HEK293 (cell line): ENCODE measurements around the gene ATF7IP2.

Source experiments
- CTCF ChIA-PET: fragments of 350-600 bp; formaldehyde crosslinking; extraction: SDS; loops from one replicate; lab custom pipeline; 2021; ENCODE audit warnings: antibody characterized with exemption; lab: Yijun Ruan, JAX
- POLR2A ChIA-PET: fragments of 300-600 bp; formaldehyde crosslinking; extraction: SDS; loops from one replicate; lab custom pipeline; 2020; ENCODE audit warnings: antibody characterized with exemption, inconsistent platforms; lab: Yijun Ruan, JAX
- H3K27ac ChIP-seq: fragments of 200-500 bp; sonication (Bioruptor generic); 2 replicates; pipeline ENCODE4 v1.5.1; 2014; ENCODE audit warnings: low read depth, low read length, control low read depth, inconsistent platforms; ENCODE audit errors: extremely low read depth
- H3K36me3 ChIP-seq, 2 experiments: fragments of 200-500 bp in 1 of 2; sonication (Bioruptor generic) in 1 of 2; 1 replicate in 1 of 2; 2 replicates in 1 of 2; pipeline ENCODE4 v1.5.1; 2014 to 2017; ENCODE audit warnings: inconsistent platforms in 2 of 2, low read length in 2 of 2; ENCODE audit not compliant: control insufficient read depth in 2 of 2, insufficient read depth in 1 of 2
- H3K4me1 ChIP-seq: fragments of 200-500 bp; sonication (Bioruptor generic); 2 replicates; pipeline ENCODE4 v1.5.1; 2014; ENCODE audit warnings: mild to moderate bottlenecking, low read length, inconsistent platforms; ENCODE audit not compliant: control insufficient read depth, insufficient read depth
- H3K4me3 ChIP-seq: 2 replicates; pipeline ENCODE4 v1.5.1; 2011; ENCODE audit warnings: low read depth, mild to moderate bottlenecking, control low read depth, low read length, moderate library complexity
- H3K9me3 ChIP-seq: fragments of 200-500 bp; sonication (Bioruptor generic); 2 replicates; pipeline ENCODE4 v1.5.1; 2014; ENCODE audit warnings: low read depth, low read length, inconsistent platforms; ENCODE audit not compliant: control insufficient read depth, insufficient read depth
- BCL11B ChIP-seq: fragments of 450-650 bp; formaldehyde crosslinking; IDR thresholded peaks from 2 replicates; pipeline ENCODE4 v1.5.1; 2016; ENCODE audit warnings: low read depth, missing biosample characterization, missing genetic modification characterization
- GLIS1 ChIP-seq: fragments of 450-650 bp; formaldehyde crosslinking; IDR thresholded peaks from 2 replicates; pipeline ENCODE4 v1.5.1; 2016; ENCODE audit warnings: missing biosample characterization, missing genetic modification characterization
- IKZF3 ChIP-seq: fragments of 450-650 bp; IDR thresholded peaks from 2 replicates; pipeline ENCODE4 v1.5.0; 2018; ENCODE audit warnings: missing biosample characterization, mild to moderate bottlenecking, missing genetic modification characterization, moderate library complexity
- KLF9 ChIP-seq: fragments of 450-650 bp; formaldehyde crosslinking; IDR thresholded peaks from 2 replicates; pipeline ENCODE4 v1.5.1; 2016; ENCODE audit warnings: missing biosample characterization, missing genetic modification characterization, low read depth
- SALL2 ChIP-seq: fragments of 450-650 bp; formaldehyde crosslinking; IDR thresholded peaks from 2 replicates; pipeline ENCODE4 v1.5.0; 2017; ENCODE audit warnings: missing biosample characterization, mild to moderate bottlenecking, missing genetic modification characterization, borderline replicate concordance
- TRIM28 ChIP-seq: IDR thresholded peaks from 2 replicates; pipeline ENCODE4 v1.6.1; 2011; ENCODE audit warnings: low read length, control low read depth, borderline replicate concordance
- ZBTB1 ChIP-seq: fragments of 450-650 bp; formaldehyde crosslinking; IDR thresholded peaks from 2 replicates; pipeline ENCODE4 v1.5.1; 2016; ENCODE audit warnings: missing biosample characterization, missing genetic modification characterization
- ZBTB7A ChIP-seq: fragments of 450-650 bp; formaldehyde crosslinking; IDR thresholded peaks from 2 replicates; pipeline ENCODE4 v1.5.1; 2016; ENCODE audit warnings: low read depth, missing biosample characterization, missing genetic modification characterization
- ZFP3 ChIP-seq: fragments of 450-650 bp; formaldehyde crosslinking; IDR thresholded peaks from 2 replicates; pipeline ENCODE4 v1.5.1; 2016; ENCODE audit warnings: low read depth, missing biosample characterization, missing genetic modification characterization
- ZNF10 ChIP-seq: fragments of 450-650 bp; formaldehyde crosslinking; IDR thresholded peaks from 2 replicates; pipeline ENCODE4 v1.5.1; 2017; ENCODE audit warnings: missing biosample characterization, missing genetic modification characterization
- ZNF169 ChIP-seq: fragments of 450-650 bp; formaldehyde crosslinking; IDR thresholded peaks from 2 replicates; pipeline ENCODE4 v1.5.1; 2016; ENCODE audit warnings: missing biosample characterization, missing genetic modification characterization
- ZNF239 ChIP-seq: fragments of 450-650 bp; formaldehyde crosslinking; IDR thresholded peaks from 2 replicates; pipeline ENCODE4 v1.5.1; 2016; ENCODE audit warnings: missing biosample characterization, missing genetic modification characterization
- ZNF24 ChIP-seq: fragments of 450-650 bp; formaldehyde crosslinking; IDR thresholded peaks from 2 replicates; pipeline ENCODE4 v1.5.1; 2016; ENCODE audit warnings: missing biosample characterization, missing genetic modification characterization
- ZNF266 ChIP-seq: fragments of 450-650 bp; formaldehyde crosslinking; IDR thresholded peaks from 2 replicates; pipeline ENCODE4 v1.5.1; 2016; ENCODE audit warnings: missing biosample characterization, missing genetic modification characterization, low read depth
- ZNF433 ChIP-seq: fragments of 450-650 bp; formaldehyde crosslinking; IDR thresholded peaks from 2 replicates; pipeline ENCODE4 v1.5.1; 2016; ENCODE audit warnings: missing biosample characterization, missing genetic modification characterization, low read depth
- ZNF48 ChIP-seq: fragments of 450-650 bp; formaldehyde crosslinking; IDR thresholded peaks from 2 replicates; pipeline ENCODE4 v1.5.1; 2016; ENCODE audit warnings: missing biosample characterization, missing genetic modification characterization
- ZNF510 ChIP-seq: fragments of 450-650 bp; formaldehyde crosslinking; IDR thresholded peaks from 2 replicates; pipeline ENCODE4 v1.5.1; 2018; ENCODE audit warnings: mild to moderate bottlenecking, missing genetic modification characterization, missing biosample characterization; ENCODE audit not compliant: insufficient replicate concordance
- ZNF596 ChIP-seq: fragments of 450-650 bp; IDR thresholded peaks from 2 replicates; pipeline ENCODE4 v1.5.0; 2018; ENCODE audit warnings: missing biosample characterization, mild to moderate bottlenecking, missing genetic modification characterization, moderate library complexity
- ZNF600 ChIP-seq: fragments of 450-650 bp; formaldehyde crosslinking; IDR thresholded peaks from 2 replicates; pipeline ENCODE4 v1.5.1; 2016; ENCODE audit warnings: missing biosample characterization, missing genetic modification characterization
- ZNF707 ChIP-seq: fragments of 450-650 bp; formaldehyde crosslinking; IDR thresholded peaks from 2 replicates; pipeline ENCODE4 v1.5.1; 2016; ENCODE audit warnings: missing biosample characterization, missing genetic modification characterization
- ZNF785 ChIP-seq: fragments of 450-650 bp; formaldehyde crosslinking; IDR thresholded peaks from 2 replicates; pipeline ENCODE4 v1.5.1; 2016; ENCODE audit warnings: missing biosample characterization, missing genetic modification characterization
- TF ChIP-seq, protein P1 (sequence below): sonication (generic); formaldehyde crosslinking; IDR thresholded peaks from 2 replicates; pipeline ENCODE4 v1.8.1; 2022; ENCODE audit warnings: mild to moderate bottlenecking, moderate library complexity, missing genetic modification reagents
- TF ChIP-seq, protein P2 (sequence below): fragments of 450-650 bp; formaldehyde crosslinking; IDR thresholded peaks from 2 replicates; pipeline ENCODE4 v1.5.1; 2016; ENCODE audit warnings: missing biosample characterization, missing genetic modification characterization
- TF ChIP-seq, protein P3 (sequence below): fragments of 450-650 bp; formaldehyde crosslinking; IDR thresholded peaks from 2 replicates; pipeline ENCODE4 v1.5.1; 2016; ENCODE audit warnings: missing biosample characterization, missing genetic modification characterization, borderline replicate concordance
- TF ChIP-seq, protein P4 (sequence below): fragments of 450-650 bp; formaldehyde crosslinking; IDR thresholded peaks from 2 replicates; pipeline ENCODE4 v1.5.1; 2016; ENCODE audit warnings: missing biosample characterization, missing genetic modification characterization
- TF ChIP-seq, protein P5 (sequence below): fragments of 450-650 bp; formaldehyde crosslinking; IDR thresholded peaks from 2 replicates; pipeline ENCODE4 v1.5.1; 2016; ENCODE audit warnings: missing biosample characterization, missing genetic modification characterization

Gene ATF7IP2

DNA sequence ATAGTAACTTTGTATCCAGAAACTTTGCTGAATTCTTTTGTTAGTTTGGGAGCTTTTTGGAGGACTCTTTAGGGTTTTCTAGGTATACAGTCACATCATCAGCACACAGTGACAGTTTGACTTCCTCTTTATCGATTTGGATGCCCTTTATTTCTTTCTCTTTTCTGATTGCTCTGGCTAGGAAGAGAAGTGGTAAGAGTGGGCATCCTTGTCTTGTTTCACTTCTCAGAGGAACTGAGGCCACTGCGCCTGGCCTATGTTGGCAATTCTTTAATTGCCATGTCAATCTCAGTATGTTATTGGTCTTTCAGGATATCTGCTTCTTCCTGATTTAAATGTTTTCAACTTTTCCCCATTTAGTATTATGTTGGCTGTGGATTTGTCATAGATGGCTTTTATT is 24.6 kb downstream of the ATF7IP2 start:
- TF ChIP-seq, protein P1, sequence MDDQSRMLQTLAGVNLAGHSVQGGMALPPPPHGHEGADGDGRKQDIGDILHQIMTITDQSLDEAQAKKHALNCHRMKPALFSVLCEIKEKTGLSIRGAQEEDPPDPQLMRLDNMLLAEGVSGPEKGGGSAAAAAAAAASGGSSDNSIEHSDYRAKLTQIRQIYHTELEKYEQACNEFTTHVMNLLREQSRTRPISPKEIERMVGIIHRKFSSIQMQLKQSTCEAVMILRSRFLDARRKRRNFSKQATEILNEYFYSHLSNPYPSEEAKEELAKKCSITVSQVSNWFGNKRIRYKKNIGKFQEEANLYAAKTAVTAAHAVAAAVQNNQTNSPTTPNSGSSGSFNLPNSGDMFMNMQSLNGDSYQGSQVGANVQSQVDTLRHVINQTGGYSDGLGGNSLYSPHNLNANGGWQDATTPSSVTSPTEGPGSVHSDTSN (CRISPR knock-in tag) = no peak
- TF ChIP-seq ZNF510 (tag by site-specific recombination) = no peak
- no peak for TF ChIP-seq ZNF10 (tag by site-specific recombination)
- no peak for TF ChIP-seq ZNF596
- no peak for TF ChIP-seq SALL2 (tag by site-specific recombination)
- no peak for TF ChIP-seq ZNF169 (tag by site-specific recombination)
- TF ChIP-seq, protein P2, sequence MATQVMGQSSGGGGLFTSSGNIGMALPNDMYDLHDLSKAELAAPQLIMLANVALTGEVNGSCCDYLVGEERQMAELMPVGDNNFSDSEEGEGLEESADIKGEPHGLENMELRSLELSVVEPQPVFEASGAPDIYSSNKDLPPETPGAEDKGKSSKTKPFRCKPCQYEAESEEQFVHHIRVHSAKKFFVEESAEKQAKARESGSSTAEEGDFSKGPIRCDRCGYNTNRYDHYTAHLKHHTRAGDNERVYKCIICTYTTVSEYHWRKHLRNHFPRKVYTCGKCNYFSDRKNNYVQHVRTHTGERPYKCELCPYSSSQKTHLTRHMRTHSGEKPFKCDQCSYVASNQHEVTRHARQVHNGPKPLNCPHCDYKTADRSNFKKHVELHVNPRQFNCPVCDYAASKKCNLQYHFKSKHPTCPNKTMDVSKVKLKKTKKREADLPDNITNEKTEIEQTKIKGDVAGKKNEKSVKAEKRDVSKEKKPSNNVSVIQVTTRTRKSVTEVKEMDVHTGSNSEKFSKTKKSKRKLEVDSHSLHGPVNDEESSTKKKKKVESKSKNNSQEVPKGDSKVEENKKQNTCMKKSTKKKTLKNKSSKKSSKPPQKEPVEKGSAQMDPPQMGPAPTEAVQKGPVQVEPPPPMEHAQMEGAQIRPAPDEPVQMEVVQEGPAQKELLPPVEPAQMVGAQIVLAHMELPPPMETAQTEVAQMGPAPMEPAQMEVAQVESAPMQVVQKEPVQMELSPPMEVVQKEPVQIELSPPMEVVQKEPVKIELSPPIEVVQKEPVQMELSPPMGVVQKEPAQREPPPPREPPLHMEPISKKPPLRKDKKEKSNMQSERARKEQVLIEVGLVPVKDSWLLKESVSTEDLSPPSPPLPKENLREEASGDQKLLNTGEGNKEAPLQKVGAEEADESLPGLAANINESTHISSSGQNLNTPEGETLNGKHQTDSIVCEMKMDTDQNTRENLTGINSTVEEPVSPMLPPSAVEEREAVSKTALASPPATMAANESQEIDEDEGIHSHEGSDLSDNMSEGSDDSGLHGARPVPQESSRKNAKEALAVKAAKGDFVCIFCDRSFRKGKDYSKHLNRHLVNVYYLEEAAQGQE (tag by site-specific recombination) = no peak
- no peak for TF ChIP-seq ZNF785
- TF ChIP-seq ZNF707 (tag by site-specific recombination) = no peak
- POLR2A ChIA-PET = no interaction called here
- H3K9me3 ChIP-seq = no peaks in the 10 kb centered on the region

DNA sequence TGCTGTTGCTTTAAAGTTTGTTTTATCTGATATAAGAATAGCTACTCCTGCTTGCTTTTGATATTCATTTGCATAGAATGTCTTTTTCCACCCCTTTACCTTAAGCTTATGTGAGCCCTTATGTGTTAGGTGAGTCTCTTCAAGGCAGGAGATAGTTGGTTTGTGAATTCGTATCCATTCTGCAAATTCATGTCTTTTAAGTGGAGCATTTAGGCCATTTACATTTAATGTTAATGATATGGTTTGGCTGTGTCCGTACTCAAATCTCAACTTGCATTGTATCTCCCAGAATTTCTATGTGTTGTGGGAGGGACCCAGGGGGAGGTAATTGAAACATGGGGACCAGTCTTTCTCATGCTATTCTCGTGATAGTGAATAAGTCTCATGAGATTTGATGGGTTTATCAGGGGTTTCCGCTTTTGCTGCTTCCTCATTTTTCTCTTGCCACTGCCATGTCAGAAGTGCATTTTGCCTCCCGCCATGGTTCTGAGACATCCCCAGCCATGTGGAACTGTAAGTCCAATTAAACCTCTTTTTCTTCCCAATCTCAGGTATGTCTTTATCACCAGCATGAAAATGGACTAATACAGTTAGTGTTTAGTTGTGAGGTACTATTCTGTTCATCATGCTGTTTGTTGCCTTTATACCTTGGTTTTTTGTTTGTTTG is 27.2 kb downstream of the ATF7IP2 start:
- Histone ChIP-seq H3K36me3 (no peaks in the 10 kb centered on the region), H3K4me1 (no peaks in the 10 kb centered on the region), H3K27ac (no peak overlapping the region), H3K9me3 (no peaks in the 10 kb centered on the region), H3K4me3 (no peak overlapping the region)
- CTCF ChIA-PET = interaction anchor here (0.8 kb wide), 1 partner anchor 8 kb away, joined by 3 read pairs; no protein-coding TSS in a partner anchor
- POLR2A ChIA-PET = no interaction called here
- TF ChIP-seq ZBTB7A (no peak), GLIS1 (tag by site-specific recombination) (no peak), IKZF3 (tag by site-specific recombination) (no peak), ZNF48 (tag by site-specific recombination) (no peak), KLF9 (tag by site-specific recombination) (no peak), ZNF600 (tag by site-specific recombination) (no peak), ZNF707 (tag by site-specific recombination) (no peak), ZBTB1 (tag by site-specific recombination) (no peak), ZNF266 (tag by site-specific recombination) (no peak), ZNF24 (tag by site-specific recombination) (no peak), ZNF433 (tag by site-specific recombination) (no peak), ZFP3 (tag by site-specific recombination) (no peak), ZNF239 (tag by site-specific recombination) (no peak), TRIM28 (no peak), BCL11B (tag by site-specific recombination) (no peak)
- TF ChIP-seq, protein P3, sequence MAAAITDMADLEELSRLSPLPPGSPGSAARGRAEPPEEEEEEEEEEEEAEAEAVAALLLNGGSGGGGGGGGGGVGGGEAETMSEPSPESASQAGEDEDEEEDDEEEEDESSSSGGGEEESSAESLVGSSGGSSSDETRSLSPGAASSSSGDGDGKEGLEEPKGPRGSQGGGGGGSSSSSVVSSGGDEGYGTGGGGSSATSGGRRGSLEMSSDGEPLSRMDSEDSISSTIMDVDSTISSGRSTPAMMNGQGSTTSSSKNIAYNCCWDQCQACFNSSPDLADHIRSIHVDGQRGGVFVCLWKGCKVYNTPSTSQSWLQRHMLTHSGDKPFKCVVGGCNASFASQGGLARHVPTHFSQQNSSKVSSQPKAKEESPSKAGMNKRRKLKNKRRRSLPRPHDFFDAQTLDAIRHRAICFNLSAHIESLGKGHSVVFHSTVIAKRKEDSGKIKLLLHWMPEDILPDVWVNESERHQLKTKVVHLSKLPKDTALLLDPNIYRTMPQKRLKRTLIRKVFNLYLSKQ (tag by site-specific recombination) = no peak
- TF ChIP-seq, protein P4, sequence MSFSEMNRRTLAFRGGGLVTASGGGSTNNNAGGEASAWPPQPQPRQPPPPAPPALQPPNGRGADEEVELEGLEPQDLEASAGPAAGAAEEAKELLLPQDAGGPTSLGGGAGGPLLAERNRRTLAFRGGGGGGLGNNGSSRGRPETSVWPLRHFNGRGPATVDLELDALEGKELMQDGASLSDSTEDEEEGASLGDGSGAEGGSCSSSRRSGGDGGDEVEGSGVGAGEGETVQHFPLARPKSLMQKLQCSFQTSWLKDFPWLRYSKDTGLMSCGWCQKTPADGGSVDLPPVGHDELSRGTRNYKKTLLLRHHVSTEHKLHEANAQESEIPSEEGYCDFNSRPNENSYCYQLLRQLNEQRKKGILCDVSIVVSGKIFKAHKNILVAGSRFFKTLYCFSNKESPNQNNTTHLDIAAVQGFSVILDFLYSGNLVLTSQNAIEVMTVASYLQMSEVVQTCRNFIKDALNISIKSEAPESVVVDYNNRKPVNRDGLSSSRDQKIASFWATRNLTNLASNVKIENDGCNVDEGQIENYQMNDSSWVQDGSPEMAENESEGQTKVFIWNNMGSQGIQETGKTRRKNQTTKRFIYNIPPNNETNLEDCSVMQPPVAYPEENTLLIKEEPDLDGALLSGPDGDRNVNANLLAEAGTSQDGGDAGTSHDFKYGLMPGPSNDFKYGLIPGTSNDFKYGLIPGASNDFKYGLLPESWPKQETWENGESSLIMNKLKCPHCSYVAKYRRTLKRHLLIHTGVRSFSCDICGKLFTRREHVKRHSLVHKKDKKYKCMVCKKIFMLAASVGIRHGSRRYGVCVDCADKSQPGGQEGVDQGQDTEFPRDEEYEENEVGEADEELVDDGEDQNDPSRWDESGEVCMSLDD = no peak
- TF ChIP-seq, protein P5, sequence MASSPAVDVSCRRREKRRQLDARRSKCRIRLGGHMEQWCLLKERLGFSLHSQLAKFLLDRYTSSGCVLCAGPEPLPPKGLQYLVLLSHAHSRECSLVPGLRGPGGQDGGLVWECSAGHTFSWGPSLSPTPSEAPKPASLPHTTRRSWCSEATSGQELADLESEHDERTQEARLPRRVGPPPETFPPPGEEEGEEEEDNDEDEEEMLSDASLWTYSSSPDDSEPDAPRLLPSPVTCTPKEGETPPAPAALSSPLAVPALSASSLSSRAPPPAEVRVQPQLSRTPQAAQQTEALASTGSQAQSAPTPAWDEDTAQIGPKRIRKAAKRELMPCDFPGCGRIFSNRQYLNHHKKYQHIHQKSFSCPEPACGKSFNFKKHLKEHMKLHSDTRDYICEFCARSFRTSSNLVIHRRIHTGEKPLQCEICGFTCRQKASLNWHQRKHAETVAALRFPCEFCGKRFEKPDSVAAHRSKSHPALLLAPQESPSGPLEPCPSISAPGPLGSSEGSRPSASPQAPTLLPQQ = no peak

More for the DNA sequence above, 24.6 kb downstream of the ATF7IP2 start:
- Histone ChIP-seq H3K4me3 (no peak overlapping the region), H3K27ac (no peak overlapping the region), H3K4me1 (no peaks in the 10 kb centered on the region), H3K36me3 (no peaks in the 10 kb centered on the region)
- CTCF ChIA-PET = no interaction called here
